Upper lobe of left lung (tissue), 4 donors: ENCODE results near the gene PHEX.
"Not testable (repeated sequence)": the region's sequence is repeated elsewhere in the genome, so short reads cannot be mapped to it uniquely, and the experiment has no call there.

Source experiments
- EP300 ChIP-seq, 4 donors: sonication (generic); formaldehyde crosslinking; IDR thresholded peaks; one replicate each; pipeline ENCODE4 v1.5.1; 2017; ENCODE audit warnings: antibody characterized with exemption in 4 of 4, control low read depth in 2 of 4
- POLR2A ChIP-seq, 4 donors: fragments of 450-650 bp; IDR thresholded peaks; one replicate each; pipeline ENCODE4 v1.5.1; 2016 to 2017; ENCODE audit warnings: antibody characterized with exemption in 4 of 4, mild to moderate bottlenecking in 2 of 4
- POLR2AphosphoS5 ChIP-seq, 2 donors: sonication (generic); formaldehyde crosslinking; IDR thresholded peaks; one replicate each; pipeline ENCODE4 v1.5.1; 2017; ENCODE audit warnings: antibody characterized with exemption in 2 of 2
- TF ChIP-seq, protein P1 (sequence below), 6 experiments: fragments of 450-650 bp in 4 of 6; fragments of 200-600 bp in 2 of 6; sonication (generic) in 2 of 6; IDR thresholded peaks; one replicate each; pipeline ENCODE4 v1.5.1; 2016 to 2019; ENCODE audit warnings: antibody characterized with exemption in 6 of 6

DNA sequence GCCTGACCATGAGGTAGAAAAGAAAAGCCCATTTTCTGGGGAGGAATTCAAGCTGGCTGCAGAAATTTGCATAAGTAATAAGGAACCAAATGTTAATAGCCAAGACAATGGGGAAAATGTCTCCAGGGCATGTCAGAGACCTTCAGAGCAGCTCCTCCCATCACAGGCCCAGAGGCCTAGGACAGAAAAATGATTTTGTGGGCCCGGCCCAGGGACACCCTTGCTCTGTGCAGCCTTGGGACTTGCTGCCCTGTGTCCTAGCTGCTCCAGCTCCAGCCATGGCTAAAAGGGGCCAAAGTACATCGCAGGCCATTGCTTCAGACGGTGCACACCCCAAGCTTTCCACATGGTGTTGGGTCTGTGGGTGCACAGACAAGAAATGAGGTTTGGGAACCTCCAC lies 257.1 kb downstream of the PHEX start:
- TF ChIP-seq, protein P1, sequence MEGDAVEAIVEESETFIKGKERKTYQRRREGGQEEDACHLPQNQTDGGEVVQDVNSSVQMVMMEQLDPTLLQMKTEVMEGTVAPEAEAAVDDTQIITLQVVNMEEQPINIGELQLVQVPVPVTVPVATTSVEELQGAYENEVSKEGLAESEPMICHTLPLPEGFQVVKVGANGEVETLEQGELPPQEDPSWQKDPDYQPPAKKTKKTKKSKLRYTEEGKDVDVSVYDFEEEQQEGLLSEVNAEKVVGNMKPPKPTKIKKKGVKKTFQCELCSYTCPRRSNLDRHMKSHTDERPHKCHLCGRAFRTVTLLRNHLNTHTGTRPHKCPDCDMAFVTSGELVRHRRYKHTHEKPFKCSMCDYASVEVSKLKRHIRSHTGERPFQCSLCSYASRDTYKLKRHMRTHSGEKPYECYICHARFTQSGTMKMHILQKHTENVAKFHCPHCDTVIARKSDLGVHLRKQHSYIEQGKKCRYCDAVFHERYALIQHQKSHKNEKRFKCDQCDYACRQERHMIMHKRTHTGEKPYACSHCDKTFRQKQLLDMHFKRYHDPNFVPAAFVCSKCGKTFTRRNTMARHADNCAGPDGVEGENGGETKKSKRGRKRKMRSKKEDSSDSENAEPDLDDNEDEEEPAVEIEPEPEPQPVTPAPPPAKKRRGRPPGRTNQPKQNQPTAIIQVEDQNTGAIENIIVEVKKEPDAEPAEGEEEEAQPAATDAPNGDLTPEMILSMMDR (IDR thresholded peaks at IDR 0.05) = not testable (repeated sequence)
- not testable (repeated sequence) for TF ChIP-seq POLR2A, EP300, POLR2AphosphoS5 (IDR thresholded peaks at IDR 0.05)
